ENCODE data around the gene SKIL.

DNA sequence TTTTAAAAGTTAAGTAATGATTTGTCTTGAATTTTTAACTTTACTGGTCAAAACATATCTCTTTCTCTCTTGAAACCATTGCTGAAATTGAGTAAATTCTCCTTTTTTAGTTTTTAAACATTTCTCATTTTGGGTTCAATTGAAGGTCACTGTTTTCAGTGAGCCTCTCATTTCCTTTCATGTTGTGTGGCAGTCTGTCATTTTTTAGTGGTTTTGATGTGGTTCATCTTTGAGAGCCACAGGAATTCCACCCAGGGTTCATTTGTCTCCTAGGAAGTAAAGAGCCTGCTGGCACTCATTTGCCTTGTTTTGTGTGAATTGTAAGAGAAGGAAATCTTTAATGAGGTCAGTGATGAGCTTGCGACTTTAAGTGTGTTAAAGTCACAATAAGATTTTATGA is 71.5 kb downstream of the SKIL start:
- TF ChIP-seq POLR2A (IDR thresholded peaks at IDR 0.05) (no peak), CTCF (IDR thresholded peaks at IDR 0.05) (no peak)

Measured in heart left ventricle (tissue), 13 donors.